Stimulated activated CD8-positive, alpha-beta memory T cell treated with anti-CD3 and anti-CD28 coated beads, Interleukin-12 subunit alpha, Interleukin-12 subunit beta, amount 100 ng/mL, for 1 hour (primary cell): ENCODE data around the gene KIAA1217.

Experiments
- DNase-seq: peaks from one replicate; pipeline ENCODE4 v3.0.0-alpha.2; 2020; ENCODE audit warnings: low read depth

Gene KIAA1217

GRCh38 chr10:24241536-24242040 is 32.6 kb downstream of the KIAA1217 start:
- DNase-seq = no peak

- no peak for DNase-seq
Measured at GRCh38 chr10:24242562-24242961, 33.6 kb downstream of the KIAA1217 start.

DNA sequence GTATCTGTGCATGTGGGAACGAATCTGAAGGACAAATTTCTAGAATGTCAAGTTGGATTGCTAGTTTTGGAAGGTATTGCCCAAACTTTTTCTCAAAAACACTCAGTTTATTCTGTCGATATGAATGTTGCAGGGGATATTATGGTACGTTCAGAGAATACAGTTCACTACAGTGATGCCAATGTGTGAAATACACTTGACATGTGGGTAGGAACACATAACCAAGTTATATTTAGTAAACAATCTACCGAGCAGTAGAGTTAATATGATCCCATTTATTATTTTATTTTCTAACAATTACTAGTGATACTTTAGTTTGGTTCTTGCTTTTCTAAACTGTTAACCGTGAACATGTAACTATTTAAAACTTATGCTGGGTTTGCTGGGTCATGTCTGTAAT is 37.4 kb downstream of the KIAA1217 start:
- DNase-seq = no peak

- DNase-seq = no peak
Measured at GRCh38 chr10:24247841-24248240, 38.9 kb downstream of the KIAA1217 start.

- DNase-seq = no peak
Measured at GRCh38 chr10:24249829-24250415, 41.0 kb downstream of the KIAA1217 start.

GRCh38 chr10:24251547-24251946 is 42.6 kb downstream of the KIAA1217 start:
- DNase-seq = no peak

DNA sequence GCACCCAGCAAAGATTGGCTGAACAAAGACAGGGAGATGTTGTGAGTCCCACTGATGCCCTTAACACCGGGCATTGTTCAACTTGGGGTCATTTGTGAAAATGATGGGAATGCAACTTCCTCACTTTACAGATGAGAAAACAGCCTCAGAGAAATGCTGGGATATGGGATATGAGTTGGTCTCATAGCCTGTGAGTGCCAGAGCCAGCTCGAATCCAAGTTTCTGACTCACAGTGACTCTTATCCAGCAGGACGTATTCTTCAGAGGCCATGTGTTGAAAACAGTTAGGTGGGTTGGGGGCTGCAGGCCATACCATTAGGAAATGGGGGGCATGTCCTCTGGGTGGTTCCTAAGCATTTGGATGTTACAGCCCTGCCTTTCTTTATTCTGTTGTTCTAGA is 45.2 kb downstream of the KIAA1217 start:
- no peak for DNase-seq

GRCh38 chr10:24255115-24255880 is 46.4 kb downstream of the KIAA1217 start:
- DNase-seq = no peak

- DNase-seq = no peak
Measured at GRCh38 chr10:24255881-24256311, 47.0 kb downstream of the KIAA1217 start.

- DNase-seq = no peak
Measured at GRCh38 chr10:24256619-24257107, 47.7 kb downstream of the KIAA1217 start.

GRCh38 chr10:24257588-24257987 is 48.6 kb downstream of the KIAA1217 start:
- DNase-seq = no peak

DNA sequence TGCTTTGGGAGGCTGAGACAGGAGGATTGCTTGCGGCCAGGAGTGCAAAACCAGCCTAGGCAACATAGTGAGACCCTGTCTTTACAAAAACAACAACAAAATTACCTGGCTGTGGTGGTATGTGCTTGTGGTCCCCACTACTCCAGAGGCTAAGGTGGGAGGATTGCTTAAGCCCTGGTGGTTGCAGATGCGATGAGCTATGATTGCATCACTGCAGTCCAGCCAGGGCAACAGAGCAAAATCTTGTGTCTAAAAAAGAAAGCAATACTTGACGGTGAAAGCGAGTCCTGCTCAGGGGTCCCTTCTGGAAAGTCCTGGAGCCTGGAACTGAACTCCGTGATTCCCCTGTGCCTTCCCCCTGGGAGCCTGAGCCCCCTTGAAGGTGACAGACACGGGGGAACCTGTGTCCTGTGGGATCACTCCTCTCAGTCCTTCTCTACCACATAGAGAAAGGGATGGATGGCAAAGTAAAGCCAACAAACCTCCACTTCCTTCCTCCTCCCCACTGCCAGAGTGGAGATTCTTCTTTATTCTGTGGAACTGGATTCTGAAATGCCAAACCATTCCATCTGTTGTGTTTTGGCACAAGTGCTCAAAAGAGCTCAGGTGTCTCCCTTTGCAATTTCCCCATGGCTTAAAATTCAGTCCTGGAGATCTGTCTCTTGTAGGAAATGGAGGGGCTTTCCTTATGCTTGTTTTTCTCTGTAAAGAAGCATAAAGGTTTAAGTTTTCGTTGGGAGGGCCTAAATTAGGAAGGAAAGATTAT is 50.6 kb downstream of the KIAA1217 start:
- no peak for DNase-seq

- DNase-seq = no peak
Measured at GRCh38 chr10:24261627-24262026, 52.7 kb downstream of the KIAA1217 start.

DNA sequence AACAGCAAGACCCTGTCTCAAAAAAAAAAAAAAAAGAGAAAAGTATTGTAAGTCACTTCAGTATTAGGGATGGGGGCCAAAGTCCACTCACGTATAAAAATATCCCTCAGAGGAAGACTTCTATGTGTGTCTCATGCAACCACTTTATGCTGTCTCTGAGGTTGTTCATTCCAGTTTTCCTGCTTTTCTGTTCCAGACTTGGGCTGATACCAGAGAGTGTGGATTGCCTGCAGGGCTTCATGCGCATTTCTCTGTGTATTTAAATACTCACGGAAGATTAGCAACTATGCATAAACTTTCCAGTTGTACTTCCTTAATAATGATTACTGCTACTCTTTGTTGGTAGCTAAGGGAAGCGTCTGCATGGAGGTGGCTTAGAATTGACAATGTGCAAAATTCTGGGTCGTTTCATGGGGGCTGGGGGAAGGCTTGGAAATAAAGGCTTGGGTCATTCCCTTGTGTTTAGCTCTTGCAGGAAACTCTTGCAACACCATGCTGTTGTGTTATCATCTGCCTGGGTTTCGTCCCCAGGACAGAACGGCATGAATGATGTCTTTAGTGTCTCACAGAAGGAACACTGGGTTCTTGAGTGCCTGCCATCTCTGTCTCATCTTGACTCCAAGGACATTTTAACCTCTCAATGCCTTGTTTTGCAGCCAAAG is 54.1 kb downstream of the KIAA1217 start:
- no peak for DNase-seq

DNA sequence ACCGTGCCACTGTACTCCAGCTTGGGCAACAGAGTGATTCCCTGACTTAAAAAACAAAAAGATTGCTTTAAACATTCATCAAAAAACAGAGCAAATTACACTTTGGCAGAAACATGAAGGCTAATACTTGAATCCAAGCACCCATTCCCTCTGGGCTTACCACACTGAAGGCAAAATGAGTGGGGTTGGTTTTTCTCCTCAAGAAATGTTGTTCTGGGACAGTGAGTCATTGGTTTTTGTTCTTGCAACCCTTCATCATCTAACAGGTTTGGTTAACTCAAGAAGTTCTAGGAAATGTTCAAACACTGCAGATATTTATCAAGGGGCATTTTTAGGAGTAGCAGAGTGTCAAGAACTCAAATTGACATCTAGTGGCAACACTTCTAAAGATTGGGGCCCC is 60.5 kb downstream of the KIAA1217 start:
- no peak for DNase-seq

GRCh38 chr10:24272374-24272773 is 63.4 kb downstream of the KIAA1217 start:
- no peak for DNase-seq

DNA sequence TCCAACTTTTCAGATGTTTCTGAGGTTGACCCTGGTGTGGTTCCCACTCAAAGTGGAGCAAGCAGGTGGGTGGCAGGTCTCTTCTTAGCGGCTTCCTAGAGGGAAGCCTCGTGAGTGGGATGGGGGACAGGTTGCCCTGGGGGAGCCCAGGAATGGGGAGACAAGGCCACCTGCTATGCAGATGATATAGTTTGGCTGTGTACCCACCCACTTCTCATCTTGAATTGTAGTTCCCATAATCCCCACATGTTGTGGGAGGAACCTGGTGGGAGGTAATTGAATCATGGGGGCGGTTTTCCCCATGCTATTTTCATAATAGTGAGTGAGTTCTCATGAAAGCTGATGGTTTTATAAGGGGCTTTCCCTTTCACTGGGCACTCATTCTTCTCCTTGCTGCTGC is 68.3 kb downstream of the KIAA1217 start:
- no peak for DNase-seq

- DNase-seq = no peak
Measured at GRCh38 chr10:24277771-24278170, 68.8 kb downstream of the KIAA1217 start.

GRCh38 chr10:24278176-24278889 is 69.4 kb downstream of the KIAA1217 start:
- DNase-seq = no peak

- DNase-seq = no peak
Measured at GRCh38 chr10:24279166-24279565, 70.2 kb downstream of the KIAA1217 start.

DNA sequence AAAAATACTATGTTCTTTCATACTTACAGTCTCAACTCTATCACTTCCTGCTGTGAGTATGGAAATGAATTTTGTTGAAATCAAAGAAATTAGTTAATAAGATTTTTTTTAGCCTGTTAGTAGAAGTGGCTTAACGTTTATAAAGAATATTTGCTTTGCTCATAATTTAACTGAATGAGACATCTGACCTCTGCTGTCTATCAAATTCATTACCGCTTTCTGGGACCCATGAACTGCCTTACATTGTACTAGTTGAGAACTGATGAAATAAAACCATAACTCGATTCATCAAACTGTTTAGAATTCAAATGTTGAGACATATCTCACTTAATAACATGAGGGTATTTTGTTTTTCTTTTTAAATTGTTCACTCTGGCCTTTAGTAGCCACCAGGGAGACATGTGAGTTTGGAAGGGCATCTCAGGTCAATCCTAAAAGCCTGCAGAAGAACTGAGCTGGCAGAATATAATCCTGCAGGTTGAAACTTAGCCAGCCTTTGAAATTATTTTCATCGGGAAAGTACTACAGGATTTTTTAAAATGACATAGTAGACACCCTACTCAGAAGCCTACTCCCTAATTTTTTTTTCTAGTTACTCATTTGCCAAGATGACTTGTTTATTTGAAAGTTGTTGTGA is 78.7 kb downstream of the KIAA1217 start:
- DNase-seq = no peak
